Stimulated activated CD8-positive, alpha-beta memory T cell treated with anti-CD3 and anti-CD28 coated beads, Interleukin-4, amount 100 ng/mL, for 24 hours (primary cell): Measurements from ENCODE around the gene S100A8.
A peak's percentile ranks its signal among the peaks of the same experiment; 100 is the strongest.
"Not testable (repeated sequence)": the region's sequence is repeated elsewhere in the genome, so short reads cannot be mapped to it uniquely, and the experiment has no call there.

Experiments
- DNase-seq: peaks from one replicate; pipeline ENCODE4 v3.0.0-alpha.2; 2020; ENCODE audit warnings: low read depth

Gene S100A8

GRCh38 chr1:153390938-153391710, at the start of gene S100A8:
Gene S100A8, minus strand, starts transcription at chr1:153391073. Its CDS starts 538 bp downstream, at chr1:153390535.
- no peak for DNase-seq

GRCh38 chr1:153439273-153439672, 48.4 kb upstream of the S100A8 start:
- no peak for DNase-seq

- no peak for DNase-seq
These were observed 47.7 kb upstream of the S100A8 start for GRCh38 chr1:153438599-153438998.

- DNase-seq = no peak
These were observed 46.4 kb upstream of the S100A8 start for GRCh38 chr1:153437236-153437635.

- no peak for DNase-seq
These were observed 44.0 kb upstream of the S100A8 start for GRCh38 chr1:153434746-153435455.

GRCh38 chr1:153432874-153433681, 42.2 kb upstream of the S100A8 start:
- DNase-seq = no peak

- DNase-seq = no peak
These were observed 41.1 kb upstream of the S100A8 start for GRCh38 chr1:153431928-153432327.

- DNase-seq = no peak
These were observed 40.6 kb upstream of the S100A8 start for GRCh38 chr1:153431427-153431826.

- no peak for DNase-seq
These were observed 40.1 kb upstream of the S100A8 start for GRCh38 chr1:153431002-153431401.

- no peak for DNase-seq
These were observed 39.7 kb upstream of the S100A8 start for GRCh38 chr1:153430561-153430960.

GRCh38 chr1:153430166-153430553, 39.3 kb upstream of the S100A8 start:
- DNase-seq = no peak

- DNase-seq = no peak
These were observed 38.6 kb upstream of the S100A8 start for GRCh38 chr1:153429266-153430165.

GRCh38 chr1:153428791-153429190, 37.9 kb upstream of the S100A8 start:
- DNase-seq = no peak

- no peak for DNase-seq
These were observed 37.3 kb upstream of the S100A8 start for GRCh38 chr1:153428073-153428638.

- DNase-seq = no peak
These were observed 35.9 kb upstream of the S100A8 start for GRCh38 chr1:153426809-153427208.

- DNase-seq = peak; percentile 46
These were observed 31.7 kb upstream of the S100A8 start for GRCh38 chr1:153422450-153423068.

- DNase-seq = no peak
These were observed 29.4 kb upstream of the S100A8 start for GRCh38 chr1:153420306-153420705.

- DNase-seq = not testable (repeated sequence)
These were observed 28.5 kb upstream of the S100A8 start for GRCh38 chr1:153419436-153419793.

GRCh38 chr1:153418758-153419435, 28.0 kb upstream of the S100A8 start:
- DNase-seq = not testable (repeated sequence)
